IMR-90 (cell line): Measurements from ENCODE around the gene SLC39A11. TPM values are rescaled to one million over a fixed set of nuclear protein-coding genes. Genes with fewer than 3 reads are reported as not detected.
A peak's percentile ranks its signal among the peaks of the same experiment; 100 is the strongest.

Experiments
- ATAC-seq: fragments of 200-7000 bp; cut with Tn5 transposase; 2 replicates; pipeline ENCODE4 v1.9.1; 2020; ENCODE audit warnings: low read depth, mild to moderate bottlenecking, moderate library complexity
- BruUV-seq: library from RNA; stranded (reverse); fragments of 400-500 nt; replicated peaks from 2 replicates; lab custom pipeline; 2021; lab: Mats Ljungman, UMichigan
- CTCF ChIA-PET: fragments of 300-600 bp; formaldehyde crosslinking; extraction: SDS; loops from one replicate; lab custom pipeline; 2021; ENCODE audit warnings: antibody characterized with exemption; lab: Yijun Ruan, JAX
- POLR2A ChIA-PET: fragments of 300-600 bp; sonication (Branson Sonifier 250); formaldehyde crosslinking; loops from one replicate; lab custom pipeline; 2022; ENCODE audit warnings: antibody characterized with exemption; ENCODE audit not compliant: unreplicated experiment; lab: Charles Lee
- DNase-seq: peaks from one replicate; pipeline ENCODE4 v3.0.0; 2013
- H2AFZ ChIP-seq: replicated peaks from 2 replicates; pipeline ENCODE3; 2013; ENCODE audit warnings: low read length, mild to moderate bottlenecking; ENCODE audit not compliant: poor library complexity
- H2AK5ac ChIP-seq: 2 replicates; pipeline ENCODE4 v1.6.1; 2013; ENCODE audit warnings: low read depth, low read length, inconsistent platforms
- H2AK9ac ChIP-seq: replicated peaks from 2 replicates; pipeline ENCODE3; 2013; ENCODE audit warnings: mild to moderate bottlenecking, low read depth, low read length, moderate library complexity; ENCODE audit not compliant: poor library complexity
- H2BK120ac ChIP-seq: 2 replicates; pipeline ENCODE4 v1.6.1; 2013; ENCODE audit warnings: low read depth, low read length, inconsistent platforms
- H2BK15ac ChIP-seq: 3 replicates; pipeline ENCODE4 v1.6.1; 2013; ENCODE audit warnings: low read depth, low read length, inconsistent platforms
- H2BK20ac ChIP-seq: 2 replicates; pipeline ENCODE4 v1.6.1; 2013; ENCODE audit warnings: low read depth, mild to moderate bottlenecking, inconsistent platforms, low read length, moderate library complexity
- H2BK5ac ChIP-seq: 2 replicates; pipeline ENCODE4 v1.6.1; 2013; ENCODE audit warnings: mild to moderate bottlenecking, low read depth, low read length, inconsistent platforms; ENCODE audit not compliant: poor library complexity, severe bottlenecking
- H3K14ac ChIP-seq: replicated peaks from 2 replicates; pipeline ENCODE4 v1.6.1; 2013; ENCODE audit warnings: low read depth, low read length, inconsistent platforms
- H3K18ac ChIP-seq: 2 replicates; pipeline ENCODE4 v1.6.1; 2013; ENCODE audit warnings: low read depth, low read length, control low read depth
- H3K23ac ChIP-seq: 2 replicates; pipeline ENCODE4 v1.6.1; 2013; ENCODE audit warnings: low read depth, low read length, inconsistent platforms
- H3K27ac ChIP-seq: 2 replicates; pipeline ENCODE4 v1.5.1; 2013; ENCODE audit warnings: mild to moderate bottlenecking, control low read depth, low read length; ENCODE audit not compliant: insufficient read depth
- H3K27me3 ChIP-seq: 2 replicates; pipeline ENCODE4 v1.6.1; 2013; ENCODE audit warnings: low read length; ENCODE audit not compliant: control insufficient read depth, insufficient read depth
- H3K36me3 ChIP-seq: 2 replicates; pipeline ENCODE4 v1.6.1; 2013; ENCODE audit warnings: low read length, mixed read lengths; ENCODE audit not compliant: control insufficient read depth, insufficient read depth
- H3K4ac ChIP-seq: 2 replicates; pipeline ENCODE4 v1.6.1; 2013; ENCODE audit warnings: low read depth, low read length, inconsistent platforms
- H3K4me1 ChIP-seq: 2 replicates; pipeline ENCODE4 v1.6.1; 2013; ENCODE audit warnings: low read length, mixed read lengths; ENCODE audit not compliant: control insufficient read depth, insufficient read depth
- H3K4me2 ChIP-seq: 2 replicates; pipeline ENCODE4 v1.6.1; 2013; ENCODE audit warnings: low read depth, mild to moderate bottlenecking, control low read depth, low read length, moderate library complexity
- H3K4me3 ChIP-seq: 2 replicates; pipeline ENCODE4 v1.5.1; 2013; ENCODE audit warnings: low read depth, mild to moderate bottlenecking, control low read depth, low read length, moderate library complexity; ENCODE audit not compliant: insufficient read depth
- H3K56ac ChIP-seq: 2 replicates; pipeline ENCODE4 v1.6.1; 2013; ENCODE audit warnings: low read length, inconsistent platforms; ENCODE audit not compliant: insufficient read depth; ENCODE audit errors: extremely low read depth
- H3K79me1 ChIP-seq, 2 experiments: 2 replicates each; pipeline ENCODE4 v1.6.1; 2013; ENCODE audit warnings: low read length in 2 of 2, inconsistent platforms in 1 of 2, low read depth in 1 of 2
- H3K9ac ChIP-seq: 2 replicates; pipeline ENCODE4 v1.6.1; 2013; ENCODE audit warnings: low read depth, low read length, control low read depth
- H3K9me1 ChIP-seq: 2 replicates; pipeline ENCODE4 v1.6.1; 2013; ENCODE audit warnings: low read length, inconsistent platforms; ENCODE audit not compliant: insufficient read depth
- H3K9me3 ChIP-seq: 2 replicates; pipeline ENCODE4 v1.6.1; 2013; ENCODE audit warnings: low read length; ENCODE audit not compliant: control insufficient read depth, insufficient read depth
- H4K20me1 ChIP-seq: 2 replicates; pipeline ENCODE4 v1.6.1; 2013; ENCODE audit warnings: low read length, inconsistent platforms; ENCODE audit not compliant: insufficient read depth
- H4K5ac ChIP-seq: 2 replicates; pipeline ENCODE4 v1.6.1; 2013; ENCODE audit warnings: mild to moderate bottlenecking, low read depth, low read length, control low read depth
- H4K8ac ChIP-seq, 2 experiments: 2 replicates each; pipeline ENCODE4 v1.6.1; 2013; ENCODE audit warnings: low read depth in 2 of 2, low read length in 2 of 2, control low read depth in 1 of 2, inconsistent platforms in 1 of 2
- H4K91ac ChIP-seq: 2 replicates; pipeline ENCODE4 v1.6.1; 2013; ENCODE audit warnings: low read depth, low read length, inconsistent platforms; ENCODE audit not compliant: insufficient read depth
- BHLHE40 ChIP-seq: fragments of 150-350 bp; IDR thresholded peaks from 2 replicates; pipeline ENCODE4 v1.6.1; 2016; ENCODE audit warnings: mild to moderate bottlenecking, low read depth, low read length
- FOS ChIP-seq: fragments of 150-350 bp; IDR thresholded peaks from 2 replicates; pipeline ENCODE4 v1.6.1; 2016; ENCODE audit warnings: low read depth, low read length
- RCOR1 ChIP-seq: IDR thresholded peaks from 2 replicates; pipeline ENCODE4 v1.6.1; 2012; ENCODE audit warnings: mild to moderate bottlenecking, low read length, improper control_type of control experiment; ENCODE audit not compliant: insufficient replicate concordance
- USF2 ChIP-seq: fragments of 150-350 bp; IDR thresholded peaks from 2 replicates; pipeline ENCODE4 v1.6.1; 2017; ENCODE audit warnings: mild to moderate bottlenecking, antibody characterized with exemption, low read length, low read depth
- WGBS, 2 experiments: methylation state at CpG; one replicate each; pipeline versions ENCODE4 v1.1.5 to v1.1.7; 2013; ENCODE audit warnings: missing lambda C conversion rate in 2 of 2; ENCODE audit not compliant: insufficient read length in 1 of 2; ENCODE audit errors: extremely low coverage in 2 of 2; 5-methylcytosine and 5-hydroxymethylcytosine counted together
- dilution Hi-C: fragments of 300-500 bp; cut with HindIII; formaldehyde crosslinking; loops from one replicate; pipeline ENCODE4 v1.14.3; 2018; ENCODE audit warnings: low sequenced_read_pairs; ENCODE audit not compliant: unreplicated experiment
- in situ Hi-C: fragments of 300-500 bp; cut with MboI; formaldehyde crosslinking; loops from 3 replicates; pipeline ENCODE4 v1.14.3; 2019; ENCODE audit warnings: low sequenced_read_pairs, inconsistent platforms, mixed read lengths
- intact Hi-C: fragments of 100-400 bp; cut with micrococcal nuclease; formaldehyde crosslinking; loops from 2 replicates; pipeline ENCODE4 v1.10.0; 2022
- polyA plus RNA-seq, 3 experiments: library from polyadenylated mRNA; depleted of rRNA; stranded (reverse); fragments of >200 nt; gene quantifications; 2 replicates each; pipeline ENCODE4 v1.2.3, GENCODE V29; 2012; ENCODE audit warnings: low replicate concordance in 1 of 3
- total RNA-seq: library from RNA; depleted of rRNA; stranded (reverse); fragments of >200 nt; gene quantifications from 2 replicates; pipeline ENCODE4 v1.2.3, GENCODE V29; 2012

SLC39A11 gene
- total and polyA plus RNA-seq, 2 of the 4 experiments (the other 2 are of a cell fraction) = 8.8 to 14.3 TPM

- ChIA-PET CTCF (no interaction called here), POLR2A (no interaction called here)
- H2AK5ac ChIP-seq = no peak overlapping the region
- H2BK5ac ChIP-seq = no peak overlapping the region
- no peak overlapping the region for H3K4me3 ChIP-seq
- H3K36me3 ChIP-seq = no peaks in the 10 kb centered on the region
- no peak overlapping the region for H3K4ac ChIP-seq
- H4K5ac ChIP-seq = no peak overlapping the region
- no TSS peak for BruUV-seq
- H3K9ac ChIP-seq = no peak overlapping the region
- H3K4me1 ChIP-seq = peaks cover 7% of the 10 kb centered on the region
- TF ChIP-seq RCOR1 = no peak
- no peak for TF ChIP-seq BHLHE40
- no peak for TF ChIP-seq USF2
- no peak for TF ChIP-seq FOS
- H4K20me1 ChIP-seq = no peaks in the 10 kb centered on the region
- H2AFZ ChIP-seq = no peak overlapping the region
- dilution Hi-C loops = no loop called here
- no peak overlapping the region for H4K8ac ChIP-seq
- H3K27me3 ChIP-seq = no peaks in the 10 kb centered on the region
- no peak overlapping the region for H3K56ac ChIP-seq
- no peak overlapping the region for H2BK120ac ChIP-seq
- H3K14ac ChIP-seq = 0 out of 2 replicates have a peak overlapping the region, but pooled peaks have one; percentile 12
- DNase-seq = peak; percentile 83
- in situ Hi-C loops = no loop called here
- no peak for ATAC-seq
- H2BK15ac ChIP-seq = no peak overlapping the region
- H3K27ac ChIP-seq = no peak overlapping the region
- H3K4me2 ChIP-seq = no peak overlapping the region
- WGBS, 2 experiments = no CpG with 5 or more reads among the region's 4 CpGs
- H2AK9ac ChIP-seq = no peak overlapping the region
- no peak overlapping the region for H3K23ac ChIP-seq
- H4K91ac ChIP-seq = no peak overlapping the region
- H3K79me1 ChIP-seq = no peaks in the 10 kb centered on the region
- no peak overlapping the region for H2BK20ac ChIP-seq
- peaks cover 3% of the 10 kb centered on the region; the same call in 1 of the 2 replicates for H3K9me1 ChIP-seq
- H3K18ac ChIP-seq = no peak overlapping the region
- peaks cover 2% of the 10 kb centered on the region; the same call in 1 of the 2 replicates for H3K9me3 ChIP-seq
- intact Hi-C loops = no loop called here
These were observed 389.5 kb downstream of the SLC39A11 start for GRCh38 chr17:72702998-72703397.
